K562 (cell line): ENCODE data around the gene CLDN7. TPM values are rescaled to one million over a fixed set of nuclear protein-coding genes. Genes with fewer than 3 reads are reported as not detected.

ENCODE experiments used
- FOXA3 ChIP-seq, 2 experiments: fragments of 450-650 bp in 1 of 2; sonication (generic) in 1 of 2; formaldehyde crosslinking; IDR thresholded peaks in 1 of 2; conservative IDR thresholded peaks in 1 of 2; 2 replicates each; pipeline versions ENCODE4 v1.4.0 to v1.8.0; 2020 to 2022; ENCODE audit warnings: mild to moderate bottlenecking in 2 of 2, missing genetic modification reagents in 1 of 2
- GABPA ChIP-seq: fragments of 200-800 bp; sonication (Bioruptor generic); conservative IDR thresholded peaks from 2 replicates; pipeline ENCODE4 v1.6.1; 2016; ENCODE audit warnings: low read depth, missing genetic modification characterization, missing compliant biosample characterization
- HLTF ChIP-seq: fragments of 450-650 bp; IDR thresholded peaks from 2 replicates; pipeline ENCODE4 v1.6.1; 2016
- MCM3 ChIP-seq: fragments of 450-650 bp; IDR thresholded peaks from 2 replicates; pipeline ENCODE4 v1.6.1; 2016
- NFIC ChIP-seq: fragments of 450-650 bp; IDR thresholded peaks from 2 replicates; pipeline ENCODE4 v1.6.1; 2017; ENCODE audit warnings: mild to moderate bottlenecking, inconsistent platforms
- NR4A1 ChIP-seq, 2 experiments: fragments of 250-450 bp in 1 of 2; fragments of 450-650 bp in 1 of 2; sonication (Bioruptor Pico) in 1 of 2; IDR thresholded peaks; 2 replicates each; pipeline versions ENCODE4 v1.4.0 to v1.6.1; 2016 to 2020; ENCODE audit warnings: mild to moderate bottlenecking in 2 of 2, missing compliant biosample characterization in 1 of 2, missing genetic modification characterization in 1 of 2, moderate library complexity in 1 of 2
- PTTG1 ChIP-seq: fragments of 450-650 bp; IDR thresholded peaks from 2 replicates; pipeline ENCODE4 v1.6.1; 2016; ENCODE audit warnings: low read depth, mild to moderate bottlenecking, missing genetic modification characterization, missing compliant biosample characterization
- RFX5 ChIP-seq: IDR thresholded peaks from 2 replicates; pipeline ENCODE4 v1.6.1; 2011; ENCODE audit warnings: low read depth, mild to moderate bottlenecking, improper control_type of control experiment, low read length
- ZBTB7A ChIP-seq: IDR thresholded peaks from 2 replicates; pipeline ENCODE4 v1.6.1; 2011; ENCODE audit warnings: low read depth, mild to moderate bottlenecking, low read length, moderate library complexity, borderline replicate concordance; ENCODE audit not compliant: control insufficient read depth
- ZNF212 ChIP-seq: fragments of 450-650 bp; formaldehyde crosslinking; IDR thresholded peaks from 2 replicates; pipeline ENCODE4 v1.4.0; 2020; ENCODE audit warnings: mild to moderate bottlenecking
- ZNF707 ChIP-seq: fragments of 250-450 bp; sonication (Bioruptor Pico); conservative IDR thresholded peaks from 2 replicates; pipeline ENCODE4 v1.8.0; 2022; ENCODE audit warnings: inconsistent platforms, mild to moderate bottlenecking, moderate library complexity
- ZNF717 ChIP-seq: fragments of 250-450 bp; sonication (Bioruptor Pico); IDR thresholded peaks from 2 replicates; pipeline ENCODE4 v1.5.0; 2021
- polyA plus RNA-seq, 8 experiments: library from polyadenylated mRNA; depleted of rRNA in 4 of 8; stranded (reverse) in 5 of 8; unstranded in 3 of 8; fragments of >200 nt; fragmentation: Nextera tagmentation in 2 of 8; fragmentation: Illumina TruSeq in 1 of 8; extraction: Ambion mirVana in 2 of 8; extraction: Trizol in 1 of 8; gene quantifications; 2 replicates each; pipeline versions ENCODE4 v1.2.1 to v1.2.3, GENCODE V29; 2011 to 2014; ENCODE audit warnings: inconsistent platforms in 1 of 8, missing spikeins in 1 of 8
- total RNA-seq, 7 experiments: library from RNA; depleted of rRNA in 6 of 7; stranded (reverse); fragments of >200 nt in 6 of 7; fragmentation: Illumina TruSeq in 2 of 7; extraction: Trizol in 2 of 7; gene quantifications; 2 replicates each; pipeline versions ENCODE4 v1.2.1 to v1.2.3, GENCODE V29; 2011 to 2021; ENCODE audit warnings: low replicate concordance in 1 of 7
- TF ChIP-seq, protein P1 (sequence below): IDR thresholded peaks from 2 replicates; pipeline ENCODE4 v1.6.1; 2012; ENCODE audit warnings: low read depth, low read length, improper control_type of control experiment, borderline replicate concordance
- TF ChIP-seq, protein P2 (sequence below): fragments of 150-350 bp; conservative IDR thresholded peaks from 2 replicates; pipeline ENCODE4 v1.6.1; 2014; ENCODE audit warnings: low read length
- TF ChIP-seq, protein P3 (sequence below): sonication (generic); formaldehyde crosslinking; IDR thresholded peaks from 2 replicates; pipeline ENCODE4 v1.8.0; 2022; ENCODE audit warnings: mild to moderate bottlenecking, low read depth, missing genetic modification reagents
- TF ChIP-seq, protein P4 (sequence below): fragments of 250-450 bp; sonication (Bioruptor Pico); IDR thresholded peaks from 2 replicates; pipeline ENCODE4 v1.8.0; 2021; ENCODE audit warnings: moderate library complexity, mild to moderate bottlenecking, inconsistent platforms

Gene CLDN7
- total and polyA plus RNA-seq, 9 of the 15 experiments (the other 6 are each of a cell fraction or from before 2014, with no cell fraction given) = 2.2 to 14.5 (median 7.6) TPM

DNA sequence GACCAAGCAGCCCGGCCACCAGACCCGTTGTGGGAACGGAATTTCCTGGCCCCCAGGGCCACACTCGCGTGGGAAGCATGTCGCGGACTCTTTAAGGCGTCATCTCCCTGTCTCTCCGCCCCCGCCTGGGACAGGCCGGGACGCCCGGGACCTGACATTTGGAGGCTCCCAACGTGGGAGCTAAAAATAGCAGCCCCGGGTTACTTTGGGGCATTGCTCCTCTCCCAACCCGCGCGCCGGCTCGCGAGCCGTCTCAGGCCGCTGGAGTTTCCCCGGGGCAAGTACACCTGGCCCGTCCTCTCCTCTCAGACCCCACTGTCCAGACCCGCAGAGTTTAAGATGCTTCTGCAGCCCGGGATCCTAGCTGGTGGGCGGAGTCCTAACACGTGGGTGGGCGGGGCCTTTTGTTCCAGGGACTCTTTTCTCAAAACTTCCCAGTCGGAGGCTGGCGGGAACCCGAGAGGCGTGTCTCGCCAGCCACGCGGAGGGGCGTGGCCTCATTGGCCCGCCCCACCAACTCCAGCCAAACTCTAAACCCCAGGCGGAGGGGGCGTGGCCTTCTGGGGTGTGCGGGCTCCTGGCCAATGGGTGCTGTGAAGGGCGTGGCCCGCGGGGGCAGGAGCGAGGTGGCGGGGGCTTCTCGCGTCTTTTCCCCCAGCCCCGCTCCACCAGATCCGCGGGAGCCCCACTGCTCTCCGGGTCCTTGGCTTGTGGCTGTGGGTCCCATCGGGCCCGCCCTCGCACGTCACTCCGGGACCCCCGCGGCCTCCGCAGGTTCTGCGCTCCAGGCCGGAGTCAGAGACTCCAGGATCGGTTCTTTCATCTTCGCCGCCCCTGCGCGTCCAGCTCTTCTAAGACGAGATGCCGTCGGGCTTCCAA is 19.0 kb upstream of the CLDN7 start, which contains the start of gene SLC2A4 (continued):
- no peak for TF ChIP-seq GABPA (tag)
- TF ChIP-seq ZBTB7A = peak; percentile 45
- TF ChIP-seq, protein P1, sequence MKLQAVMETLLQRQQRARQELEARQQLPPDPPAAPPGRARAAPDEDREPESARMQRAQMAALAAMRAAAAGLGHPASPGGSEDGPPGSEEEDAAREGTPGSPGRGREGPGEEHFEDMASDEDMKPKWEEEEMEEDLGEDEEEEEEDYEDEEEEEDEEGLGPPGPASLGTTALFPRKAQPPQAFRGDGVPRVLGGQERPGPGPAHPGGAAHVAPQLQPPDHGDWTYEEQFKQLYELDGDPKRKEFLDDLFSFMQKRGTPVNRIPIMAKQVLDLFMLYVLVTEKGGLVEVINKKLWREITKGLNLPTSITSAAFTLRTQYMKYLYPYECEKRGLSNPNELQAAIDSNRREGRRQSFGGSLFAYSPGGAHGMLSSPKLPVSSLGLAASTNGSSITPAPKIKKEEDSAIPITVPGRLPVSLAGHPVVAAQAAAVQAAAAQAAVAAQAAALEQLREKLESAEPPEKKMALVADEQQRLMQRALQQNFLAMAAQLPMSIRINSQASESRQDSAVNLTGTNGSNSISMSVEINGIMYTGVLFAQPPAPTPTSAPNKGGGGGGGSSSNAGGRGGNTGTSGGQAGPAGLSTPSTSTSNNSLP = no peak
- TF ChIP-seq, protein P2, sequence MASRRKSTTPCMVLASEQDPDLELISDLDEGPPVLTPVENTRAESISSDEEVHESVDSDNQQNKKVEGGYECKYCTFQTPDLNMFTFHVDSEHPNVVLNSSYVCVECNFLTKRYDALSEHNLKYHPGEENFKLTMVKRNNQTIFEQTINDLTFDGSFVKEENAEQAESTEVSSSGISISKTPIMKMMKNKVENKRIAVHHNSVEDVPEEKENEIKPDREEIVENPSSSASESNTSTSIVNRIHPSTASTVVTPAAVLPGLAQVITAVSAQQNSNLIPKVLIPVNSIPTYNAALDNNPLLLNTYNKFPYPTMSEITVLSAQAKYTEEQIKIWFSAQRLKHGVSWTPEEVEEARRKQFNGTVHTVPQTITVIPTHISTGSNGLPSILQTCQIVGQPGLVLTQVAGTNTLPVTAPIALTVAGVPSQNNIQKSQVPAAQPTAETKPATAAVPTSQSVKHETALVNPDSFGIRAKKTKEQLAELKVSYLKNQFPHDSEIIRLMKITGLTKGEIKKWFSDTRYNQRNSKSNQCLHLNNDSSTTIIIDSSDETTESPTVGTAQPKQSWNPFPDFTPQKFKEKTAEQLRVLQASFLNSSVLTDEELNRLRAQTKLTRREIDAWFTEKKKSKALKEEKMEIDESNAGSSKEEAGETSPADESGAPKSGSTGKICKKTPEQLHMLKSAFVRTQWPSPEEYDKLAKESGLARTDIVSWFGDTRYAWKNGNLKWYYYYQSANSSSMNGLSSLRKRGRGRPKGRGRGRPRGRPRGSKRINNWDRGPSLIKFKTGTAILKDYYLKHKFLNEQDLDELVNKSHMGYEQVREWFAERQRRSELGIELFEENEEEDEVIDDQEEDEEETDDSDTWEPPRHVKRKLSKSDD = no peak
- TF ChIP-seq NR4A1 (CRISPR knock-in tag; IDR thresholded peaks at IDR 0.05) = no peak
- no peak for TF ChIP-seq NR4A1 (tag; IDR thresholded peaks at IDR 0.05)
- TF ChIP-seq NFIC = no peak
- TF ChIP-seq, protein P3, sequence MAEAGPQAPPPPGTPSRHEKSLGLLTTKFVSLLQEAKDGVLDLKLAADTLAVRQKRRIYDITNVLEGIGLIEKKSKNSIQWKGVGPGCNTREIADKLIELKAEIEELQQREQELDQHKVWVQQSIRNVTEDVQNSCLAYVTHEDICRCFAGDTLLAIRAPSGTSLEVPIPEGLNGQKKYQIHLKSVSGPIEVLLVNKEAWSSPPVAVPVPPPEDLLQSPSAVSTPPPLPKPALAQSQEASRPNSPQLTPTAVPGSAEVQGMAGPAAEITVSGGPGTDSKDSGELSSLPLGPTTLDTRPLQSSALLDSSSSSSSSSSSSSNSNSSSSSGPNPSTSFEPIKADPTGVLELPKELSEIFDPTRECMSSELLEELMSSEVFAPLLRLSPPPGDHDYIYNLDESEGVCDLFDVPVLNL (CRISPR knock-in tag) = no peak
- TF ChIP-seq ZNF707 (CRISPR knock-in tag) = no peak
- TF ChIP-seq MCM3 = no peak
- TF ChIP-seq ZNF212 (CRISPR knock-in tag) = no peak
- TF ChIP-seq ZNF717 (CRISPR knock-in tag) = no peak
- TF ChIP-seq, protein P4, sequence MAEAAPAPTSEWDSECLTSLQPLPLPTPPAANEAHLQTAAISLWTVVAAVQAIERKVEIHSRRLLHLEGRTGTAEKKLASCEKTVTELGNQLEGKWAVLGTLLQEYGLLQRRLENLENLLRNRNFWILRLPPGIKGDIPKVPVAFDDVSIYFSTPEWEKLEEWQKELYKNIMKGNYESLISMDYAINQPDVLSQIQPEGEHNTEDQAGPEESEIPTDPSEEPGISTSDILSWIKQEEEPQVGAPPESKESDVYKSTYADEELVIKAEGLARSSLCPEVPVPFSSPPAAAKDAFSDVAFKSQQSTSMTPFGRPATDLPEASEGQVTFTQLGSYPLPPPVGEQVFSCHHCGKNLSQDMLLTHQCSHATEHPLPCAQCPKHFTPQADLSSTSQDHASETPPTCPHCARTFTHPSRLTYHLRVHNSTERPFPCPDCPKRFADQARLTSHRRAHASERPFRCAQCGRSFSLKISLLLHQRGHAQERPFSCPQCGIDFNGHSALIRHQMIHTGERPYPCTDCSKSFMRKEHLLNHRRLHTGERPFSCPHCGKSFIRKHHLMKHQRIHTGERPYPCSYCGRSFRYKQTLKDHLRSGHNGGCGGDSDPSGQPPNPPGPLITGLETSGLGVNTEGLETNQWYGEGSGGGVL (CRISPR knock-in tag) = no peak
- TF ChIP-seq PTTG1 (tag) = no peak
- TF ChIP-seq HLTF = no peak
- TF ChIP-seq FOXA3 (CRISPR knock-in tag; conservative IDR thresholded peaks at IDR 0.05 in 1 of 2, IDR thresholded peaks at IDR 0.05 in 1 of 2) = no peak
- TF ChIP-seq RFX5 = no peak
